ENCODE results near the gene MOB4.

DNA sequence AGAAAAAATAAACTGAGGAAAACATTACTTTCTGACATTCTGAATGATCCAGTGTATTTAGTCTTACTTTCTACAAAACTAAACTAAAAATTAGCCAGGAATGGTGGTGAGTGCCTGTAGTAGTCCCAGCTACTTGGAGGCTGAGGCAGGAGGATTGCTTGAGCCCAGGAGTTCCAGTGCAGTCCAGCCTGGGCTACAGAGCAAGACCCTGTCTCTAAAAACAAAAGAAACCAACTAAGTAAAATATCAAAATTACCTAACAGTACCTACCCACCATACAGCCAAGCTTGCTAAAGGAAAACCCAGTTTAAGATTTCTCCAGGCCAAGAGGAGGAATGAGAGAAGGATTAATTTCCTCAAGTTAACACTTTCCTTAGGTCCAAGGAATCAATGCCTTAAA, 19.2 kb upstream of the MOB4 start:
- TF ChIP-seq YY1 (IDR thresholded peaks at IDR 0.05; ENCODE audit: insufficient read depth, insufficient read length): no peak
- TF ChIP-seq ZNF274 (IDR thresholded peaks at IDR 0.05; ENCODE audit: low read depth, low read length): no peak
- no peak for TF ChIP-seq SUZ12 (IDR thresholded peaks at IDR 0.05; ENCODE audit: extremely low read depth, insufficient read depth, insufficient read length)

Measured in NT2/D1 (cell line).